Stimulated activated CD8-positive, alpha-beta memory T cell treated with anti-CD3 and anti-CD28 coated beads, Interleukin-15, amount 100 ng/mL, for 1 hour (primary cell): ENCODE measurements around the gene USP10.

ENCODE experiments used
- DNase-seq: peaks from one replicate; pipeline ENCODE4 v3.0.0-alpha.2; 2020; ENCODE audit warnings: low read depth

The USP10 gene

GRCh38 chr16:84751947-84752346 is 52.1 kb downstream of the USP10 start:
- DNase-seq = no peak

- DNase-seq = no peak
Measured at GRCh38 chr16:84752600-84752999, 52.8 kb downstream of the USP10 start.

- no peak for DNase-seq
Measured at GRCh38 chr16:84753412-84754326, 53.9 kb downstream of the USP10 start.

- peak; percentile 48 for DNase-seq
Measured at GRCh38 chr16:84754353-84754856, 54.6 kb downstream of the USP10 start.

- no peak for DNase-seq
Measured at GRCh38 chr16:84754956-84755672, 55.3 kb downstream of the USP10 start.

- no peak for DNase-seq
Measured at GRCh38 chr16:84756830-84757229, 57.0 kb downstream of the USP10 start.

GRCh38 chr16:84758627-84759026 is 58.8 kb downstream of the USP10 start:
- DNase-seq = no peak

- DNase-seq = no peak
Measured at GRCh38 chr16:84759061-84759460, 59.3 kb downstream of the USP10 start.

- no peak for DNase-seq
Measured at GRCh38 chr16:84759906-84760305, 60.1 kb downstream of the USP10 start.

- DNase-seq = no peak
Measured at GRCh38 chr16:84761448-84762368, 61.9 kb downstream of the USP10 start.

- DNase-seq = no peak
Measured at GRCh38 chr16:84763164-84763563, 63.4 kb downstream of the USP10 start.

GRCh38 chr16:84763629-84764028 is 63.8 kb downstream of the USP10 start:
- DNase-seq = no peak

- DNase-seq = no peak
Measured at GRCh38 chr16:84764970-84765369, 65.2 kb downstream of the USP10 start.

GRCh38 chr16:84765616-84766580 is 66.1 kb downstream of the USP10 start:
- DNase-seq = no peak

GRCh38 chr16:84766978-84767773 is 67.4 kb downstream of the USP10 start:
- DNase-seq = no peak

GRCh38 chr16:84768061-84768807 is 68.4 kb downstream of the USP10 start:
- no peak for DNase-seq

GRCh38 chr16:84768808-84769197 is 69.0 kb downstream of the USP10 start:
- no peak for DNase-seq

GRCh38 chr16:84769416-84769815 is 69.6 kb downstream of the USP10 start:
- DNase-seq = no peak

- DNase-seq = no peak
Measured at GRCh38 chr16:84773312-84773711, 73.5 kb downstream of the USP10 start.
